WTC11 (cell line): ENCODE measurements around the gene HOXD13. TPM values are rescaled to one million over a fixed set of nuclear protein-coding genes. Genes with fewer than 3 reads are reported as not detected.

Experiments used
- ATAC-seq: fragments of 200-7000 bp; cut with Tn5 transposase; 2 replicates; pipeline ENCODE4 v1.10.0; 2021; ENCODE audit warnings: mild to moderate bottlenecking, moderate library complexity
- CTCF ChIA-PET: fragments of 300-600 bp; sonication (Branson Sonifier 250); formaldehyde crosslinking; loops from one replicate; lab custom pipeline; 2021; ENCODE audit warnings: antibody characterized with exemption; lab: Charles Lee
- POLR2A ChIA-PET: fragments of 350-600 bp; sonication (Branson Sonifier 250); formaldehyde crosslinking; loops from one replicate; lab custom pipeline; 2021; ENCODE audit warnings: antibody characterized with exemption; lab: Charles Lee
- DNase-seq: peaks from one replicate; pipeline ENCODE4 v3.0.0; 2021; ENCODE audit warnings: low spot score
- H3K27ac Mint-ChIP-seq: 2 replicates; pipeline ENCODE4 v1.8.0; 2021; ENCODE audit warnings: mixed read lengths
- H3K27me3 Mint-ChIP-seq: 2 replicates; pipeline ENCODE4 v1.8.0; 2021; ENCODE audit warnings: low read depth, mild to moderate bottlenecking, moderate library complexity, mixed read lengths
- H3K36me3 Mint-ChIP-seq: 2 replicates; pipeline ENCODE4 v1.8.0; 2021; ENCODE audit warnings: mixed read lengths
- H3K4me1 Mint-ChIP-seq: 2 replicates; pipeline ENCODE4 v1.8.0; 2022; ENCODE audit warnings: mixed read lengths
- H3K4me3 Mint-ChIP-seq: 2 replicates; pipeline ENCODE4 v1.8.0; 2021; ENCODE audit warnings: mild to moderate bottlenecking, moderate library complexity, mixed read lengths
- H3K9me3 Mint-ChIP-seq: 2 replicates; pipeline ENCODE4 v1.8.0; 2021; ENCODE audit warnings: mixed read lengths
- CBFB ChIP-seq: sonication (generic); formaldehyde crosslinking; IDR thresholded peaks from 2 replicates; pipeline ENCODE4 v1.8.1; 2022; ENCODE audit warnings: mild to moderate bottlenecking, low read depth, missing genetic modification reagents
- FOXK1 ChIP-seq: sonication (generic); formaldehyde crosslinking; IDR thresholded peaks from 2 replicates; pipeline ENCODE4 v1.8.0; 2022; ENCODE audit warnings: mild to moderate bottlenecking, moderate library complexity, missing genetic modification reagents
- FOXP1 ChIP-seq: sonication (generic); formaldehyde crosslinking; IDR thresholded peaks from 2 replicates; pipeline ENCODE4 v1.8.0; 2022; ENCODE audit warnings: missing genetic modification reagents, mild to moderate bottlenecking, moderate library complexity, borderline replicate concordance
- GABPB1 ChIP-seq: sonication (generic); formaldehyde crosslinking; IDR thresholded peaks from 2 replicates; pipeline ENCODE4 v1.8.1; 2023; ENCODE audit warnings: mild to moderate bottlenecking, missing genetic modification reagents
- IRF2 ChIP-seq: sonication (generic); formaldehyde crosslinking; IDR thresholded peaks from 2 replicates; pipeline ENCODE4 v1.8.0; 2022; ENCODE audit warnings: low read depth, missing genetic modification reagents, borderline replicate concordance
- JAZF1 ChIP-seq: fragments of 250-450 bp; sonication (Bioruptor Pico); IDR thresholded peaks from 2 replicates; pipeline ENCODE4 v1.9.0; 2021; ENCODE audit warnings: moderate library complexity, mild to moderate bottlenecking, inconsistent platforms
- NFE2L1 ChIP-seq: sonication (generic); formaldehyde crosslinking; IDR thresholded peaks from 2 replicates; pipeline ENCODE4 v1.8.1; 2023; ENCODE audit warnings: missing genetic modification reagents
- PRRX2 ChIP-seq: fragments of 250-450 bp; sonication (Bioruptor Pico); IDR thresholded peaks from 2 replicates; pipeline ENCODE4 v1.8.0; 2021; ENCODE audit warnings: mild to moderate bottlenecking
- SMAD3 ChIP-seq: sonication (generic); formaldehyde crosslinking; IDR thresholded peaks from 2 replicates; pipeline ENCODE4 v1.8.0; 2022; ENCODE audit warnings: missing genetic modification reagents, mild to moderate bottlenecking, borderline replicate concordance
- SMAD4 ChIP-seq: sonication (generic); formaldehyde crosslinking; IDR thresholded peaks from 2 replicates; pipeline ENCODE4 v1.8.0; 2022; ENCODE audit warnings: mild to moderate bottlenecking, missing genetic modification reagents
- SP1 ChIP-seq: sonication (generic); formaldehyde crosslinking; conservative IDR thresholded peaks from 2 replicates; pipeline ENCODE4 v1.8.1; 2022; ENCODE audit warnings: missing genetic modification reagents
- ZNF138 ChIP-seq: sonication (generic); formaldehyde crosslinking; conservative IDR thresholded peaks from 2 replicates; pipeline ENCODE4 v1.8.1; 2022; ENCODE audit warnings: mild to moderate bottlenecking, moderate library complexity, missing genetic modification reagents
- total RNA-seq: library from RNA; stranded (reverse); gene quantifications from 3 replicates; pipeline ENCODE4 v1.2.3, GENCODE V29; 2021
- TF ChIP-seq, protein P1 (sequence below): sonication (generic); formaldehyde crosslinking; IDR thresholded peaks from 2 replicates; pipeline ENCODE4 v1.8.0; 2022; ENCODE audit warnings: missing genetic modification reagents
- TF ChIP-seq, protein P2 (sequence below): sonication (generic); formaldehyde crosslinking; IDR thresholded peaks from 2 replicates; pipeline ENCODE4 v1.8.1; 2022; ENCODE audit warnings: missing genetic modification reagents, borderline replicate concordance
- TF ChIP-seq, protein P3 (sequence below): sonication (generic); formaldehyde crosslinking; IDR thresholded peaks from 2 replicates; pipeline ENCODE4 v1.8.1; 2022; ENCODE audit warnings: low read depth, mild to moderate bottlenecking, moderate library complexity, missing genetic modification reagents, borderline replicate concordance
- TF ChIP-seq, protein P4 (sequence below): sonication (generic); formaldehyde crosslinking; IDR thresholded peaks from 2 replicates; pipeline ENCODE4 v1.8.0; 2022; ENCODE audit warnings: mild to moderate bottlenecking, missing genetic modification reagents
- TF ChIP-seq, protein P5 (sequence below): sonication (generic); formaldehyde crosslinking; IDR thresholded peaks from 2 replicates; pipeline ENCODE4 v1.8.1; 2023; ENCODE audit warnings: mild to moderate bottlenecking, moderate library complexity, missing genetic modification reagents
- TF ChIP-seq, protein P6 (sequence below): sonication (generic); formaldehyde crosslinking; IDR thresholded peaks from 2 replicates; pipeline ENCODE4 v1.8.0; 2023; ENCODE audit warnings: mild to moderate bottlenecking, missing genetic modification reagents
- TF ChIP-seq, protein P7 (sequence below): fragments of 200-600 bp; IDR thresholded peaks from 2 replicates; pipeline ENCODE4 v1.8.0; 2022; ENCODE audit warnings: antibody characterized with exemption
- TF ChIP-seq, protein P8 (sequence below): sonication (generic); formaldehyde crosslinking; conservative IDR thresholded peaks from 2 replicates; pipeline ENCODE4 v1.8.1; 2022; ENCODE audit warnings: mild to moderate bottlenecking, missing genetic modification reagents
- TF ChIP-seq, protein P9 (sequence below): sonication (generic); formaldehyde crosslinking; IDR thresholded peaks from 2 replicates; pipeline ENCODE4 v1.8.1; 2023; ENCODE audit warnings: mild to moderate bottlenecking, missing genetic modification reagents, moderate library complexity

HOXD13 gene
- total RNA-seq, 1 experiment from 2014 or later = not detected

DNA sequence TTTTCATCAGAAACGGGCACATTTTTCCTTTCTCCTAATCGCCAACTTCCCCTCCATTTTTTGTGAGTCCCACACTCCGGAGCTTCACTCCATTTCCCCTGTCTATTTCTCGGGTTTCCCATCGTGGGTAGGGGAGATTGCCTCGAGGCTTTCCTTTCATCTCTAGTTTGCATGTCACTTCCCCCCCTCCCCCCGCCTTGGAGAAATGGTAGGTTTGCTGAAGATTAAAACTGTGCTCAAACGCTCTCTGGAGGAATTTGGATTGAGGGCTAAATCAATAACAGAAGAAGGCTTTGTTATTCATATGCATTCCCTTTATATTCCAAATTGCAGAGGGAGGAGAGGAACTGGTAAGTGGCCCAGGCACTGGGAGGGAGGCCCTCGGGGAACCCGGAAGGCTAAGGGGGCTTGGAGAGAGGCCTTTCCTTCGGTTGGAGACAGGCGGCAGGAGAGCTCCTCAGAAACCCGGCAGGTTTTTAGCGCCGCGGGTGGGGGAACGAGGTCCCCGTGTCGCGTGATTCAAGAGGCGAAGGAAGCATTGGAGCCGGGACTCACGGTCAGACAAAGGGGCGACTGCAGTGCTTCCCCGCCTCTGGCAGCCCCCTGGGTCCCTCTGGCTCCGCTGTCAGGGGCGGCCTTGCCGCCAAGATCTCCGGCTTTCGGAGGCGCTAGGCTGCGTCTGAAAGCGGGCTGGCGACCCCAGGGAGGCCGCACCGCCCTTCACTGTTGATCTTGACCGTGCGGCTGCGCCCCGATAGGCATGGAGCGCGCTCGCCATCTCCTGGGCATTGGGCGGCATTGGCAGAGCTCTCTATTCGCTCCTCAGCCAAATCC lies 4.7 kb downstream of the HOXD13 start:
- Mint-ChIP-seq H3K4me1 (peaks cover 65% of the 10 kb centered on the region), H3K36me3 (peaks cover 2% of the 10 kb centered on the region; the same call in 1 of the 2 replicates), H3K27me3 (peaks cover 96% of the 10 kb centered on the region), H3K9me3 (no peaks in the 10 kb centered on the region), H3K4me3 (peak overlapping the region; percentile 65), H3K27ac (peak overlapping the region; percentile 37; the same call in 1 of the 2 replicates)
- ChIA-PET POLR2A (interaction anchor here (0.6 kb wide), 1 partner anchor 13 kb away, joined by 4 read pairs; no protein-coding TSS in a partner anchor), CTCF (interaction anchor here (0.6 to 4.2 kb wide), 38 partner anchors 9 to 1644 kb away, joined by 3 to 56 read pairs (median 4); partner anchors contain the start of genes HOXD11, HOXD9 and LNPK)
- 0 out of 2 replicates have a peak, but pooled peaks have one; percentile 58 for TF ChIP-seq NFE2L1 (CRISPR knock-in tag)
- no peak for TF ChIP-seq IRF2 (CRISPR knock-in tag)
- no peak for TF ChIP-seq ZNF138 (CRISPR knock-in tag)
- no peak for TF ChIP-seq PRRX2
- TF ChIP-seq, protein P1, sequence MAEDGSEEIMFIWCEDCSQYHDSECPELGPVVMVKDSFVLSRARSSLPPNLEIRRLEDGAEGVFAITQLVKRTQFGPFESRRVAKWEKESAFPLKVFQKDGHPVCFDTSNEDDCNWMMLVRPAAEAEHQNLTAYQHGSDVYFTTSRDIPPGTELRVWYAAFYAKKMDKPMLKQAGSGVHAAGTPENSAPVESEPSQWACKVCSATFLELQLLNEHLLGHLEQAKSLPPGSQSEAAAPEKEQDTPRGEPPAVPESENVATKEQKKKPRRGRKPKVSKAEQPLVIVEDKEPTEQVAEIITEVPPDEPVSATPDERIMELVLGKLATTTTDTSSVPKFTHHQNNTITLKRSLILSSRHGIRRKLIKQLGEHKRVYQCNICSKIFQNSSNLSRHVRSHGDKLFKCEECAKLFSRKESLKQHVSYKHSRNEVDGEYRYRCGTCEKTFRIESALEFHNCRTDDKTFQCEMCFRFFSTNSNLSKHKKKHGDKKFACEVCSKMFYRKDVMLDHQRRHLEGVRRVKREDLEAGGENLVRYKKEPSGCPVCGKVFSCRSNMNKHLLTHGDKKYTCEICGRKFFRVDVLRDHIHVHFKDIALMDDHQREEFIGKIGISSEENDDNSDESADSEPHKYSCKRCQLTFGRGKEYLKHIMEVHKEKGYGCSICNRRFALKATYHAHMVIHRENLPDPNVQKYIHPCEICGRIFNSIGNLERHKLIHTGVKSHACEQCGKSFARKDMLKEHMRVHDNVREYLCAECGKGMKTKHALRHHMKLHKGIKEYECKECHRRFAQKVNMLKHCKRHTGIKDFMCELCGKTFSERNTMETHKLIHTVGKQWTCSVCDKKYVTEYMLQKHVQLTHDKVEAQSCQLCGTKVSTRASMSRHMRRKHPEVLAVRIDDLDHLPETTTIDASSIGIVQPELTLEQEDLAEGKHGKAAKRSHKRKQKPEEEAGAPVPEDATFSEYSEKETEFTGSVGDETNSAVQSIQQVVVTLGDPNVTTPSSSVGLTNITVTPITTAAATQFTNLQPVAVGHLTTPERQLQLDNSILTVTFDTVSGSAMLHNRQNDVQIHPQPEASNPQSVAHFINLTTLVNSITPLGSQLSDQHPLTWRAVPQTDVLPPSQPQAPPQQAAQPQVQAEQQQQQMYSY = peak; percentile 77
- TF ChIP-seq, protein P2, sequence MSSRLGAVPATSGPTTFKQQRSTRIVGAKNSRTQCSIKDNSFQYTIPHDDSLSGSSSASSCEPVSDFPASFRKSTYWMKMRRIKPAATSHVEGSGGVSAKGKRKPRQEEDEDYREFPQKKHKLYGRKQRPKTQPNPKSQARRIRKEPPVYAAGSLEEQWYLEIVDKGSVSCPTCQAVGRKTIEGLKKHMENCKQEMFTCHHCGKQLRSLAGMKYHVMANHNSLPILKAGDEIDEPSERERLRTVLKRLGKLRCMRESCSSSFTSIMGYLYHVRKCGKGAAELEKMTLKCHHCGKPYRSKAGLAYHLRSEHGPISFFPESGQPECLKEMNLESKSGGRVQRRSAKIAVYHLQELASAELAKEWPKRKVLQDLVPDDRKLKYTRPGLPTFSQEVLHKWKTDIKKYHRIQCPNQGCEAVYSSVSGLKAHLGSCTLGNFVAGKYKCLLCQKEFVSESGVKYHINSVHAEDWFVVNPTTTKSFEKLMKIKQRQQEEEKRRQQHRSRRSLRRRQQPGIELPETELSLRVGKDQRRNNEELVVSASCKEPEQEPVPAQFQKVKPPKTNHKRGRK (CRISPR knock-in tag) = no peak
- TF ChIP-seq, protein P3, sequence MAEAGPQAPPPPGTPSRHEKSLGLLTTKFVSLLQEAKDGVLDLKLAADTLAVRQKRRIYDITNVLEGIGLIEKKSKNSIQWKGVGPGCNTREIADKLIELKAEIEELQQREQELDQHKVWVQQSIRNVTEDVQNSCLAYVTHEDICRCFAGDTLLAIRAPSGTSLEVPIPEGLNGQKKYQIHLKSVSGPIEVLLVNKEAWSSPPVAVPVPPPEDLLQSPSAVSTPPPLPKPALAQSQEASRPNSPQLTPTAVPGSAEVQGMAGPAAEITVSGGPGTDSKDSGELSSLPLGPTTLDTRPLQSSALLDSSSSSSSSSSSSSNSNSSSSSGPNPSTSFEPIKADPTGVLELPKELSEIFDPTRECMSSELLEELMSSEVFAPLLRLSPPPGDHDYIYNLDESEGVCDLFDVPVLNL (CRISPR knock-in tag) = no peak
- no peak for TF ChIP-seq FOXK1
- TF ChIP-seq, protein P4, sequence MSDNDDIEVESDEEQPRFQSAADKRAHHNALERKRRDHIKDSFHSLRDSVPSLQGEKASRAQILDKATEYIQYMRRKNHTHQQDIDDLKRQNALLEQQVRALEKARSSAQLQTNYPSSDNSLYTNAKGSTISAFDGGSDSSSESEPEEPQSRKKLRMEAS (CRISPR knock-in tag) = peak; percentile 29; the same call in 1 of the 2 replicates
- TF ChIP-seq, protein P5, sequence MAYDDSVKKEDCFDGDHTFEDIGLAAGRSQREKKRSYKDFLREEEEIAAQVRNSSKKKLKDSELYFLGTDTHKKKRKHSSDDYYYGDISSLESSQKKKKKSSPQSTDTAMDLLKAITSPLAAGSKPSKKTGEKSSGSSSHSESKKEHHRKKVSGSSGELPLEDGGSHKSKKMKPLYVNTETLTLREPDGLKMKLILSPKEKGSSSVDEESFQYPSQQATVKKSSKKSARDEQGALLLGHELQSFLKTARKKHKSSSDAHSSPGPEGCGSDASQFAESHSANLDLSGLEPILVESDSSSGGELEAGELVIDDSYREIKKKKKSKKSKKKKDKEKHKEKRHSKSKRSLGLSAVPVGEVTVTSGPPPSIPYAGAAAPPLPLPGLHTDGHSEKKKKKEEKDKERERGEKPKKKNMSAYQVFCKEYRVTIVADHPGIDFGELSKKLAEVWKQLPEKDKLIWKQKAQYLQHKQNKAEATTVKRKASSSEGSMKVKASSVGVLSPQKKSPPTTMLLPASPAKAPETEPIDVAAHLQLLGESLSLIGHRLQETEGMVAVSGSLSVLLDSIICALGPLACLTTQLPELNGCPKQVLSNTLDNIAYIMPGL = 0 out of 2 replicates have a peak, but pooled peaks have one; percentile 41
- TF ChIP-seq, protein P6, sequence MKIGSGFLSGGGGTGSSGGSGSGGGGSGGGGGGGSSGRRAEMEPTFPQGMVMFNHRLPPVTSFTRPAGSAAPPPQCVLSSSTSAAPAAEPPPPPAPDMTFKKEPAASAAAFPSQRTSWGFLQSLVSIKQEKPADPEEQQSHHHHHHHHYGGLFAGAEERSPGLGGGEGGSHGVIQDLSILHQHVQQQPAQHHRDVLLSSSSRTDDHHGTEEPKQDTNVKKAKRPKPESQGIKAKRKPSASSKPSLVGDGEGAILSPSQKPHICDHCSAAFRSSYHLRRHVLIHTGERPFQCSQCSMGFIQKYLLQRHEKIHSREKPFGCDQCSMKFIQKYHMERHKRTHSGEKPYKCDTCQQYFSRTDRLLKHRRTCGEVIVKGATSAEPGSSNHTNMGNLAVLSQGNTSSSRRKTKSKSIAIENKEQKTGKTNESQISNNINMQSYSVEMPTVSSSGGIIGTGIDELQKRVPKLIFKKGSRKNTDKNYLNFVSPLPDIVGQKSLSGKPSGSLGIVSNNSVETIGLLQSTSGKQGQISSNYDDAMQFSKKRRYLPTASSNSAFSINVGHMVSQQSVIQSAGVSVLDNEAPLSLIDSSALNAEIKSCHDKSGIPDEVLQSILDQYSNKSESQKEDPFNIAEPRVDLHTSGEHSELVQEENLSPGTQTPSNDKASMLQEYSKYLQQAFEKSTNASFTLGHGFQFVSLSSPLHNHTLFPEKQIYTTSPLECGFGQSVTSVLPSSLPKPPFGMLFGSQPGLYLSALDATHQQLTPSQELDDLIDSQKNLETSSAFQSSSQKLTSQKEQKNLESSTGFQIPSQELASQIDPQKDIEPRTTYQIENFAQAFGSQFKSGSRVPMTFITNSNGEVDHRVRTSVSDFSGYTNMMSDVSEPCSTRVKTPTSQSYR = no peak
- TF ChIP-seq, protein P7, sequence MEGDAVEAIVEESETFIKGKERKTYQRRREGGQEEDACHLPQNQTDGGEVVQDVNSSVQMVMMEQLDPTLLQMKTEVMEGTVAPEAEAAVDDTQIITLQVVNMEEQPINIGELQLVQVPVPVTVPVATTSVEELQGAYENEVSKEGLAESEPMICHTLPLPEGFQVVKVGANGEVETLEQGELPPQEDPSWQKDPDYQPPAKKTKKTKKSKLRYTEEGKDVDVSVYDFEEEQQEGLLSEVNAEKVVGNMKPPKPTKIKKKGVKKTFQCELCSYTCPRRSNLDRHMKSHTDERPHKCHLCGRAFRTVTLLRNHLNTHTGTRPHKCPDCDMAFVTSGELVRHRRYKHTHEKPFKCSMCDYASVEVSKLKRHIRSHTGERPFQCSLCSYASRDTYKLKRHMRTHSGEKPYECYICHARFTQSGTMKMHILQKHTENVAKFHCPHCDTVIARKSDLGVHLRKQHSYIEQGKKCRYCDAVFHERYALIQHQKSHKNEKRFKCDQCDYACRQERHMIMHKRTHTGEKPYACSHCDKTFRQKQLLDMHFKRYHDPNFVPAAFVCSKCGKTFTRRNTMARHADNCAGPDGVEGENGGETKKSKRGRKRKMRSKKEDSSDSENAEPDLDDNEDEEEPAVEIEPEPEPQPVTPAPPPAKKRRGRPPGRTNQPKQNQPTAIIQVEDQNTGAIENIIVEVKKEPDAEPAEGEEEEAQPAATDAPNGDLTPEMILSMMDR = peak; percentile 74
- TF ChIP-seq, protein P8, sequence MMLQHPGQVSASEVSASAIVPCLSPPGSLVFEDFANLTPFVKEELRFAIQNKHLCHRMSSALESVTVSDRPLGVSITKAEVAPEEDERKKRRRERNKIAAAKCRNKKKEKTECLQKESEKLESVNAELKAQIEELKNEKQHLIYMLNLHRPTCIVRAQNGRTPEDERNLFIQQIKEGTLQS (CRISPR knock-in tag) = no peak
- no peak for TF ChIP-seq SP1 (CRISPR knock-in tag)
- peak; percentile 41; the same call in 1 of the 2 replicates for TF ChIP-seq GABPB1 (CRISPR knock-in tag)
- no peak for TF ChIP-seq SMAD4
- no peak for TF ChIP-seq SMAD3
- peak; percentile 56; the same call in 1 of the 2 replicates for TF ChIP-seq FOXP1 (CRISPR knock-in tag)
- TF ChIP-seq, protein P9, sequence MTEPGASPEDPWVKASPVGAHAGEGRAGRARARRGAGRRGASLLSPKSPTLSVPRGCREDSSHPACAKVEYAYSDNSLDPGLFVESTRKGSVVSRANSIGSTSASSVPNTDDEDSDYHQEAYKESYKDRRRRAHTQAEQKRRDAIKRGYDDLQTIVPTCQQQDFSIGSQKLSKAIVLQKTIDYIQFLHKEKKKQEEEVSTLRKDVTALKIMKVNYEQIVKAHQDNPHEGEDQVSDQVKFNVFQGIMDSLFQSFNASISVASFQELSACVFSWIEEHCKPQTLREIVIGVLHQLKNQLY = no peak
- TF ChIP-seq JAZF1 (CRISPR knock-in tag) = no peak
- TF ChIP-seq CBFB (CRISPR knock-in tag) = no peak
- ATAC-seq = peak; percentile 68
- peak; percentile 93 for DNase-seq
